MM.1S (cell line): ENCODE data around the gene ACTR2.
"Not testable (repeated sequence)": the region's sequence is repeated elsewhere in the genome, so short reads cannot be mapped to it uniquely, and the experiment has no call there.

Source experiments
- EZH2 ChIP-seq: fragments of 300-600 bp; sonication (generic); optimal IDR thresholded peaks from 2 replicates; pipeline ENCODE3; 2017; ENCODE audit warnings: low read depth, mild to moderate bottlenecking, antibody characterized with exemption, low read length, mixed read lengths
- TF ChIP-seq, protein P1 (sequence below): fragments of 300-600 bp; sonication (generic); IDR thresholded peaks from 2 replicates; pipeline ENCODE4 v1.5.1; 2016; ENCODE audit warnings: antibody characterized with exemption, low read length, mixed read lengths

DNA sequence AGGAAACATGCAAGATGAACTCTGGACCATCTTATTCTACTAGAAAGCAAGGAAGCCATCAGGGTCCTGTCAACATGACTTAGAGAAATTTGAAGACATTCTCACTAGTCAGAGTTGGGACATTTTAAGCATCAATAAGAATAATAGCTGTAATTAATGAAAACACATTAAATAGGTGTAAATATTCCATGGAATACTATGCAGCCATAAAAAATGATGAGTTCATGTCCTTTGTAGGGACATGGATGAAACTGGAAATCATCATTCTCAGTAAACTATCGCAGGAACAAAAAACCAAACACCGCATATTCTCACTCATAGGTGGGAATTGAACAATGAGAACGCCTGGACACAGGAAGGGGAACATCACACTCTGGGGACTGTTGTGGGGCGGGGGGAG is 44.2 kb upstream of the ACTR2 start:
- TF ChIP-seq, protein P1, sequence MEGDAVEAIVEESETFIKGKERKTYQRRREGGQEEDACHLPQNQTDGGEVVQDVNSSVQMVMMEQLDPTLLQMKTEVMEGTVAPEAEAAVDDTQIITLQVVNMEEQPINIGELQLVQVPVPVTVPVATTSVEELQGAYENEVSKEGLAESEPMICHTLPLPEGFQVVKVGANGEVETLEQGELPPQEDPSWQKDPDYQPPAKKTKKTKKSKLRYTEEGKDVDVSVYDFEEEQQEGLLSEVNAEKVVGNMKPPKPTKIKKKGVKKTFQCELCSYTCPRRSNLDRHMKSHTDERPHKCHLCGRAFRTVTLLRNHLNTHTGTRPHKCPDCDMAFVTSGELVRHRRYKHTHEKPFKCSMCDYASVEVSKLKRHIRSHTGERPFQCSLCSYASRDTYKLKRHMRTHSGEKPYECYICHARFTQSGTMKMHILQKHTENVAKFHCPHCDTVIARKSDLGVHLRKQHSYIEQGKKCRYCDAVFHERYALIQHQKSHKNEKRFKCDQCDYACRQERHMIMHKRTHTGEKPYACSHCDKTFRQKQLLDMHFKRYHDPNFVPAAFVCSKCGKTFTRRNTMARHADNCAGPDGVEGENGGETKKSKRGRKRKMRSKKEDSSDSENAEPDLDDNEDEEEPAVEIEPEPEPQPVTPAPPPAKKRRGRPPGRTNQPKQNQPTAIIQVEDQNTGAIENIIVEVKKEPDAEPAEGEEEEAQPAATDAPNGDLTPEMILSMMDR: not testable (repeated sequence)
- TF ChIP-seq EZH2: not testable (repeated sequence)
